Stimulated activated CD4-positive, alpha-beta T cell treated with anti-CD3 and anti-CD28 coated beads, Interleukin-1b, Interleukin-23, amount 100 ng/mL, for 48 hours (primary cell): ENCODE results near the gene OR6P1.

Experiments
- DNase-seq: peaks from one replicate; pipeline ENCODE4 v3.0.0-alpha.2; 2020

Gene OR6P1, protein sequence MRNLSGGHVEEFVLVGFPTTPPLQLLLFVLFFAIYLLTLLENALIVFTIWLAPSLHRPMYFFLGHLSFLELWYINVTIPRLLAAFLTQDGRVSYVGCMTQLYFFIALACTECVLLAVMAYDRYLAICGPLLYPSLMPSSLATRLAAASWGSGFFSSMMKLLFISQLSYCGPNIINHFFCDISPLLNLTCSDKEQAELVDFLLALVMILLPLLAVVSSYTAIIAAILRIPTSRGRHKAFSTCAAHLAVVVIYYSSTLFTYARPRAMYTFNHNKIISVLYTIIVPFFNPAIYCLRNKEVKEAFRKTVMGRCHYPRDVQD

DNA sequence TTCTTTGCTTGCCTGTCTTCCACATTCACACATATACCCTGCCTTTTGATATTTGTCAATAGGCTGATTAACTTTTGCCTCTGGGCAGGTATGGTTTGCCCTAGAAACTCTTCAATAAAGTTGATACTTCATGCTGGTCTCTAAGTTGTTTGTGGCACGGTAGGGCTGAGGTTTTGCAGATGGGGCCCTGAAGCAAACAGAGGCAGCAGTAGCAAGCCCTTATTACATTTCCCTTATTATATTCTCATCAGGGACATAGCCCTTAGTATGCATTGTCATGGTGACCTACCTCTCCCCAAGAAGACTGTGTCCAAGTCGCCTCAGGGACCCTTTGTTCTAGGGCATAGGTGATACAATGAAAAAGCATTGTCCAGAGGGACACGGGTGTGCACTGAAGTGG lies at the start of gene OR6P1:
OR6P1 (minus strand) TSS at position 101 of the 400 bp plus-strand sequence. CDS start 6,976 bp downstream, outside the sequence.
- DNase-seq: no peak

GRCh38 chr1:158613764-158614163 lies 43.4 kb upstream of the OR6P1 start:
- no peak for DNase-seq

DNA sequence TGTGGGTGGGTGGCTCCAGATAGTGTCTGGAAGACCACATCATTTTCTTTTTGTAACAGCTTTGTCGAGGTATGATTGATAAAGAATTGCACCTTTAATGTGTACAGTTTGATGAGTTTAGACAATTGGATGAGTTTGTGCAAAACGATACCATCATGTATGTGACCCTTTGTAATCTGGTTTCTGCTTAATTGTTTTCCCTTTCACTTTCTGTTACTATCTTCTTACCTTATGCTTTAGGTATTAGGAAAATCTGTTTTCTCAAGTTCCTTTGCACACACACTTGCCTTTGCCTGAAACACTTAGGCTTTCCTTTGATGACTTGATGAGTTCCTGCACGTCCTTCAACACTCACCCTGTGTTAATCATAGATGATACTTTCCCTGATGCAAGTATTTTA lies 41.5 kb upstream of the OR6P1 start:
- DNase-seq: no peak

DNA sequence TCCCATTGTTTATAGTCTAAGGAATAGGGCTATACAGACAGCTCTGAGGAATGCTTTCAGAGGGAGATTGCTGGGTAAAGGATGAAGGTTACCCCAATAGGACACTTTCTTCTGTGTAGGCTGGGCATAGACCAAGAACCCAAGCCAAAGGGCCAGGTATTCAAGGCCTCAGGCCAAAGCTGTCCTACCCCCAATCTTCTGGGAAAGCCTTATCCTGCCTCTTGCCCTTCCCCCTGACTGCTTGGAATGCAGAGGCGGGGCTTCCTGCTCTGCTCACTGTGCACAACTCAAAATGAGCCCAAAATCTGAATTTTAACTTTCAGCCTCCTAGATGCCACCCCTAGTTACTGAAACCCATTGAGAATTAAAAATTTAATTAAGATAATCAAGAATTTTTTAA lies 36.9 kb upstream of the OR6P1 start:
- no peak for DNase-seq

DNA sequence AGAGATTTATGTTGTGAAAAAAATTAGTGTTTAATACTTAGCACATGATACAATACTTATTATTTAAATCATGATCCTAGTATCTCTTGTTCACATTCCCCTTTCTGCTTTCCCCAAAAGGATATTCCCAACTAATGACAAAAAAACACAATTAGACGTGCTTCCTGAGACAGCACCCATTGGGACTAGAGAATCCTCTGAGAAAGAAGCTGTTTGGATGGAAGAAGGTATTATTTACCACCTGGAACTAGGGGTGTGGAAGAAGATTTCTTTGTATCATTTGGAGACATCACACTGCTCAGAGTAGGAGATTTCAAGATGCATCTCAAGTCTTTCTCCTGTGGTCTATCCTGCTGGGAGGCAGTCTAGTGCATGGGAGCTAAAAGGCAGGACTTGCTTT lies 34.6 kb upstream of the OR6P1 start, which contains the start of gene OR10Z1:
OR10Z1 (plus strand) TSS at position 301 of the 400 bp plus-strand sequence. CDS start 1,171 bp downstream, outside the sequence.
- no peak for DNase-seq

GRCh38 chr1:158600735-158601134 lies 30.4 kb upstream of the OR6P1 start:
- DNase-seq: no peak

GRCh38 chr1:158586942-158587341 lies 16.6 kb upstream of the OR6P1 start:
- DNase-seq: no peak

- DNase-seq: no peak
Measured at GRCh38 chr1:158583962-158584361, 13.6 kb upstream of the OR6P1 start.

GRCh38 chr1:158579733-158580132 lies 9.4 kb upstream of the OR6P1 start, which contains the start of gene OR10X1:
OR10X1 (minus strand) TSS chr1:158579899; CDS start chr1:158579899, 0 bp downstream.
- no peak for DNase-seq

DNA sequence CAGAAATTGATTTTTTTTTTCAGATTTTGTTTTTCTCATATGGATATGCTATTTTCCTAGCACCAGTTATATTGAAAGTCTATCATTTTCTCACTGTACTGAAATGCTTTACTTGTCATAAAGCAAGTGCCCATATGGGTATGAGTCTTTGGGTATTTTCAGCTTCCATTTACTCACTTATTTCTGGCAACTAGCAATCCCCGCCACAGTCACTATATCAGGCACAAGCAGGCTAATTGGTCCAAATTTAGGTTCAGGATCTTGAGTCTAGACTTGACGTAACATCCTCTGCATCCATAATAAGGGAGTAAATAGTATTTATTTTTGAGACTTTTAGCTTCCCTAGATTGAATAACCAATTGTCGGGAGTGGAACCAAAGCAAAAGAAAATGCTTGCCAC lies 7.2 kb upstream of the OR6P1 start:
- DNase-seq: no peak

GRCh38 chr1:158572226-158572625 lies 1.8 kb upstream of the OR6P1 start:
- DNase-seq: no peak

DNA sequence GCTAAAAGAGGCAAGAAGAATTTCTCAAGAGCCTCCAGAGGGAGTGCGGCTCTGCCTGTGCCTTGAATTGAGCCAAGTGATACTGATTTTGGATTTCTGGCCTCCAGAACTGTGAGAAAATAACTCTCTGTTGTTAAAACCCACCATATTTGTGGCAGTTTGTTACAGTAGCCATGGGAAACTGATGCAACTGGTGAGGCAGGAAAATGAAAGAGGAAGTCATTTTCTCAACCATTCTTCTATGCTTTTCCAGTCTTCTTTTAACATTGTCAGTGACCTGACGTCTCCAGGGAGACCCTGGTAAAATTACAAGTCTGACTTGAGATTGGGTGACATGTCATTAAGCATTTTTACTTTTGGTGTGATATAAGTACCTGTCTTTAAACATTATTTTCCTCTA lies 5.8 kb downstream of the OR6P1 start:
- DNase-seq: no peak

GRCh38 chr1:158563853-158564252 lies 6.5 kb downstream of the OR6P1 start:
- DNase-seq: no peak

DNA sequence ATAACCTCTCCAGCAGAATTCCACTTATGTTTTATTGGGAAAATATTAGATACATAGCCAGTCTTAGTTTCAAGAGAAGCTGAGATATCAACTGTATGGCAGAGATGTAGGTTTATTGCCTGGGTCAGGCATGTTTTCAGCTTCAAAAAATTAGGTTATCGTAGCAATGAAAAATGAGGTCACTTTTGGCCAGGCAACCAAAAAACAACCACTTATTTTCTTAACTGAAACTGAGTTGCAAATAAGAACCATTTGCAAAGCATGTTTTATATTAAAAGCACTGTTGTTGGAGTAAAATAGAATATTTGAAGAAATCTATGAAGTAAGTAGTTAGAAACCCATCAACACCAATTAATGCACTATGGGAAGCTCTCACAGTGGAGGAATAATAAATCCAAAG lies 10.7 kb downstream of the OR6P1 start:
- DNase-seq: no peak

GRCh38 chr1:158554352-158554751 lies 16.0 kb downstream of the OR6P1 start, which contains the start of gene OR6Y1:
OR6Y1 (minus strand) TSS chr1:158554405; CDS start chr1:158548105, 6,300 bp downstream.
- DNase-seq: no peak

- DNase-seq: no peak
Measured at GRCh38 chr1:158552296-158552695, 18.1 kb downstream of the OR6P1 start.

DNA sequence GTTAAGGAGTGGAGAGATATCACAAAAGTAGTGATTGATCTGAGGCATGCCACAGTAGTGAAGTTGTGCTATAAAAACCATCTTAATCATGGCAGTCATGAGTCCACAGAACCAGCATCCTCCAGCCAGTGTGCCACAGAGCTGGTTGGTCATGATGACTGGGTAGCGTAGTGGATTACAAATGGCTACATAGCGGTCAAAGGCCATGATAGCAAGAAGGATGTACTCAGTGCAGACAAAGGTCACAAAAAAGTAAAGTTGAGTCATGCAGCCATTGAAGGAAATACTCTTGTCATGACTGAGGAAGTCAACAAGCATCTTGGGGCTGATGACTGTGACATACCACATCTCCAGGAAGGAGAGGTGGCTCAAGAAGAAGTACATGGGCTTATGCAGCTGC lies 22.8 kb downstream of the OR6P1 start:
- DNase-seq: no peak

DNA sequence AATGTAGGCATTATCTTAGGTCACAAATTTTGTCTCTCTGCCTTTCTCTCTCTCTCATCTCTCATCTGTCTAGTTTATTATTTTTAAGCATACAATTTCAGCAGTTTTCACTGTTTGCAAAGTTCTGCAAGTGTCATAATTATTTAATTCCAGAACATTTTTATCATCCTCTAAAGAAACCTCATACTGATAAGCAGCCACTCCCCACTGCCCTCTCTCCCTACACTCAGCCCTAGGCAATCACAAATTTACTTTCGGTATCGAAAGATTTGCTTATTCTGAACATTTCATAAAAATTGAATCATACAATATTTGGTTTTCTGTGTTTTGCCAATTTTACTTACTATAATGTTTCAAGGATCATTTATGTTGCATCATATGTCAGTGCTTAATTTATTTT lies 32.8 kb downstream of the OR6P1 start:
- no peak for DNase-seq

DNA sequence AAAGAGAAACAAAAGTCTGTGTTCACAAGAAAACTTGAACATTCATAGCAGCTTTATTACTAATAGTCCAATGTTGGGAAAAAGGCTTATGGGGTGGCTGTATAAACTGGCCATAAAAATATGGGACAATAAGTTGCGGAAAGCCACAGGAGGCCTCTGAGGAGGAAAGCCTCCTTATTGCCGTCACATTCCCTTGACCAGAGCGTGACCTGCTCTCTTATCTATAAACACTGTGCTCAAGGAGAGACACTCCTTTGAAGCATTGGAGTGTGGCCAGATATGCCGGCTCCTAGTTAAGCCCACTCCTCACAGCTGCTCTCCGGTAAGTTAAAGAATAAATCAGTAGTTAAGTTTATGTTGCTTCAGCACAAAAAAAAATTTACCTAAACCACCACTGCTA lies 35.9 kb downstream of the OR6P1 start:
- DNase-seq: no peak

DNA sequence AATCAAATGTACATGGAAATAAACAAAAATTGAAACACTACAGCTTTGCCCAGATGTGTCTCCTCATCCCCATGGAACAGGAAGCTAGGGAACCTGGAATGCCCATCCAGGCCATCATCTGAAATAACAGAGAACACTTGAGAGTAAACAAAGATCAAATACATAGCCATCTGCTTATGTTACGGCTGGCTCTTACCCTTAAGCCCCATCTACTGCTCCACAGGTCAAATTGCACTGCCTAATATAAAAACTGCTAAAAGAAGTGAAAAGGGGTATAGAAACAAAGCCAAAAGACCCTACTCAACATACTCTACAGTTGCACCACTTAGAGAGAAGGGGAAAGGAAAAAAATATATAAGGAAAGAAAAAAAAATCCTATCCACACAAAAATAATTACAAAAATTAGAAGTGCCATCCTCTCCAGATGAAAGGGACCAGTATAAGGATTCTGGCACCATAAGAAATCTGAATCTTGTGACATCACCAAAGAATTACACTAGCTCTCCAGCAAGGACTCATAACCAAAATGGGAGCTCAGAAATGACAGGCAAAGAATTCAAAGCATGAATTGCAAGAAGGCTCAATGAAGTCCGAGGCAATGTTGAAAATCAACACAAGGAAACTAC lies 43.1 kb downstream of the OR6P1 start:
- no peak for DNase-seq

GRCh38 chr1:158521666-158522058 lies 48.7 kb downstream of the OR6P1 start:
- DNase-seq: no peak

GRCh38 chr1:158520955-158521665 lies 49.3 kb downstream of the OR6P1 start:
- no peak for DNase-seq

- DNase-seq: no peak
Measured at GRCh38 chr1:158520021-158520420, 50.4 kb downstream of the OR6P1 start.

DNA sequence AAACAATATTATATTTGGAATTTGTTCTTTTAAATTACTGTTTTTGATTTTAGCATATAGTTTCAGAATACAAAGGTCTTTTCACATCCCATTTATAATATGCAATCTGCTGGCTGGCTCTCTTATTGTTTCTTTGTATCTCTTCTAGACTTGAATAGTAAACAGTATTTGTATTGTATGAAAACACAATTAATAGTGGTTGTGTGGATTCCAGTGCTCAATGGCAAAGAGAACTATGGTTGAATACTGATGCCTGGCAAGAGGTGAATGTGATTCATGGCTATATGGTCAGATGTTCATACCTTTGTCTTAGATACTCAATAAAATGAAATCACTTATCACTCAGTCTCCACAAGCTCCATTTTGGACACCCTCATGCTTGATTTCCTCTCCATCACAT lies 53.4 kb downstream of the OR6P1 start:
- no peak for DNase-seq
